A673 (cell line): ENCODE measurements around the gene LCN10. TPM values are rescaled to one million over a fixed set of nuclear protein-coding genes. Genes with fewer than 3 reads are reported as not detected.

Experiments
- BruUV-seq: library from RNA; stranded (reverse); fragments of 400-500 nt; replicated peaks from 2 replicates; lab custom pipeline; 2021; lab: Mats Ljungman, UMichigan
- CTCF ChIA-PET: fragments of 300-600 bp; sonication (Branson Sonifier 250); formaldehyde crosslinking; loops from one replicate; lab custom pipeline; 2022; ENCODE audit warnings: antibody characterized with exemption; lab: Charles Lee
- POLR2A ChIA-PET: fragments of 300-600 bp; sonication (Branson Sonifier 250); formaldehyde crosslinking; loops from one replicate; lab custom pipeline; 2022; ENCODE audit warnings: antibody characterized with exemption; ENCODE audit not compliant: low non-redundant PET; lab: Charles Lee
- DNase-seq: peaks from one replicate; pipeline ENCODE4 v3.0.0-alpha.2; 2015; ENCODE audit warnings: low spot score
- H3K27ac ChIP-seq: fragments of 200-600 bp; sonication (generic); 2 replicates; pipeline ENCODE4 v1.5.1; 2016; ENCODE audit warnings: mixed run types, low read depth, mild to moderate bottlenecking, mixed read lengths, antibody characterized with exemption, low read length; ENCODE audit not compliant: poor library complexity, severe bottlenecking
- H3K27me3 ChIP-seq: fragments of 200-600 bp; sonication (generic); replicated peaks from 2 replicates; pipeline ENCODE4 v1.6.1; 2017; ENCODE audit warnings: mixed run types, low read depth, mild to moderate bottlenecking, mixed read lengths, antibody characterized with exemption, low read length; ENCODE audit not compliant: insufficient read depth, poor library complexity
- H3K36me3 ChIP-seq: fragments of 200-600 bp; sonication (generic); 2 replicates; pipeline ENCODE4 v1.6.1; 2016; ENCODE audit warnings: mixed run types, mild to moderate bottlenecking, mixed read lengths, antibody characterized with exemption, low read length; ENCODE audit not compliant: insufficient read depth, poor library complexity, severe bottlenecking
- H3K4me1 ChIP-seq: fragments of 200-600 bp; sonication (generic); 2 replicates; pipeline ENCODE4 v1.6.1; 2017; ENCODE audit warnings: mixed run types, mild to moderate bottlenecking, mixed read lengths, antibody characterized with exemption, low read length; ENCODE audit not compliant: insufficient read depth, poor library complexity, severe bottlenecking
- H3K4me3 ChIP-seq: fragments of 200-600 bp; sonication (generic); 2 replicates; pipeline ENCODE4 v1.5.1; 2016; ENCODE audit warnings: low read depth, mixed run types, mild to moderate bottlenecking, mixed read lengths, low read length; ENCODE audit not compliant: poor library complexity, severe bottlenecking
- H3K9me3 ChIP-seq: fragments of 200-600 bp; sonication (generic); 2 replicates; pipeline ENCODE4 v1.6.1; 2016; ENCODE audit warnings: mixed run types, low read depth, mild to moderate bottlenecking, mixed read lengths, antibody characterized with exemption, low read length; ENCODE audit not compliant: poor library complexity, severe bottlenecking
- CTCF ChIP-seq: fragments of 300-800, 200-600 bp; sonication (generic); conservative IDR thresholded peaks from 2 replicates; pipeline ENCODE4 v1.5.1; 2017; ENCODE audit warnings: low read depth, mild to moderate bottlenecking, antibody characterized with exemption, low read length, moderate library complexity, mixed read lengths
- EZH2 ChIP-seq: fragments of 200-600 bp; sonication (generic); IDR thresholded peaks from 2 replicates; pipeline ENCODE4 v1.6.1; 2017; ENCODE audit warnings: borderline replicate concordance, low read depth, mild to moderate bottlenecking, mixed read lengths, antibody characterized with exemption, low read length; ENCODE audit not compliant: poor library complexity, severe bottlenecking
- intact Hi-C: fragments of 100-400 bp; cut with micrococcal nuclease; formaldehyde crosslinking; loops from one replicate; pipeline ENCODE4 v1.10.0; 2022; ENCODE audit not compliant: unreplicated experiment
- total RNA-seq: library from RNA; stranded (reverse); gene quantifications from 2 replicates; pipeline ENCODE4 v1.2.3, GENCODE V29; 2021

LCN10 gene
- total RNA-seq, 1 experiment from 2014 or later: 0.15 TPM

GRCh38 chr9:136696502-136696901 lies 46.2 kb downstream of the LCN10 start:
- H3K36me3 ChIP-seq: no peaks in the 10 kb centered on the region
- TF ChIP-seq EZH2 (no peak), CTCF (no peak)
- H3K4me1 ChIP-seq: peaks cover 7% of the 10 kb centered on the region
- ChIA-PET POLR2A (no interaction called here), CTCF (no interaction called here)
- H3K27ac ChIP-seq: no peak overlapping the region
- no peaks in the 10 kb centered on the region for H3K9me3 ChIP-seq
- BruUV-seq: no TSS peak
- H3K27me3 ChIP-seq: no peaks in the 10 kb centered on the region
- intact Hi-C loops: no loop called here
- no peak for DNase-seq
- no peak overlapping the region for H3K4me3 ChIP-seq

- CTCF ChIA-PET: no interaction called here
- Histone ChIP-seq H3K9me3 (no peaks in the 10 kb centered on the region), H3K36me3 (no peaks in the 10 kb centered on the region), H3K4me1 (peaks cover 7% of the 10 kb centered on the region), H3K27ac (no peak overlapping the region), H3K27me3 (no peaks in the 10 kb centered on the region), H3K4me3 (no peak overlapping the region)
- BruUV-seq: no TSS peak
- DNase-seq: no peak
- POLR2A ChIA-PET: no interaction called here
- intact Hi-C loops: no loop called here
- TF ChIP-seq EZH2 (no peak), CTCF (no peak)
Measured at GRCh38 chr9:136695955-136696354, 46.8 kb downstream of the LCN10 start.

- no peak for DNase-seq
- H3K36me3 ChIP-seq: no peaks in the 10 kb centered on the region
- no TSS peak for BruUV-seq
- no peak overlapping the region for H3K4me3 ChIP-seq
- peaks cover 7% of the 10 kb centered on the region for H3K4me1 ChIP-seq
- intact Hi-C loops: no loop called here
- no peak overlapping the region for H3K27ac ChIP-seq
- ChIA-PET CTCF (no interaction called here), POLR2A (no interaction called here)
- H3K9me3 ChIP-seq: no peaks in the 10 kb centered on the region
- TF ChIP-seq EZH2 (no peak), CTCF (no peak)
- no peaks in the 10 kb centered on the region for H3K27me3 ChIP-seq
Measured at GRCh38 chr9:136695435-136695895, 47.3 kb downstream of the LCN10 start.
